ENCODE results near the gene DIS3L2.

- TF ChIP-seq, protein P1, sequence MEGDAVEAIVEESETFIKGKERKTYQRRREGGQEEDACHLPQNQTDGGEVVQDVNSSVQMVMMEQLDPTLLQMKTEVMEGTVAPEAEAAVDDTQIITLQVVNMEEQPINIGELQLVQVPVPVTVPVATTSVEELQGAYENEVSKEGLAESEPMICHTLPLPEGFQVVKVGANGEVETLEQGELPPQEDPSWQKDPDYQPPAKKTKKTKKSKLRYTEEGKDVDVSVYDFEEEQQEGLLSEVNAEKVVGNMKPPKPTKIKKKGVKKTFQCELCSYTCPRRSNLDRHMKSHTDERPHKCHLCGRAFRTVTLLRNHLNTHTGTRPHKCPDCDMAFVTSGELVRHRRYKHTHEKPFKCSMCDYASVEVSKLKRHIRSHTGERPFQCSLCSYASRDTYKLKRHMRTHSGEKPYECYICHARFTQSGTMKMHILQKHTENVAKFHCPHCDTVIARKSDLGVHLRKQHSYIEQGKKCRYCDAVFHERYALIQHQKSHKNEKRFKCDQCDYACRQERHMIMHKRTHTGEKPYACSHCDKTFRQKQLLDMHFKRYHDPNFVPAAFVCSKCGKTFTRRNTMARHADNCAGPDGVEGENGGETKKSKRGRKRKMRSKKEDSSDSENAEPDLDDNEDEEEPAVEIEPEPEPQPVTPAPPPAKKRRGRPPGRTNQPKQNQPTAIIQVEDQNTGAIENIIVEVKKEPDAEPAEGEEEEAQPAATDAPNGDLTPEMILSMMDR (IDR thresholded peaks at IDR 0.05), result no peak
- TF ChIP-seq EP300 (IDR thresholded peaks at IDR 0.05), result no peak
Observed at GRCh38 chr2:231966886-231967285, 5.4 kb downstream of the DIS3L2 start.
